IPS-18a (cell line): ENCODE results near the gene GPSM1.
"Not testable (repeated sequence)": the region's sequence is repeated elsewhere in the genome, so short reads cannot be mapped to it uniquely, and the experiment has no call there.

Source experiments
- H3K27ac ChIP-seq: one replicate; pipeline ENCODE4 v1.5.1; 2013; ENCODE audit warnings: low read length
- H3K27me3 ChIP-seq: one replicate; pipeline ENCODE4 v1.6.1; 2013; ENCODE audit warnings: mild to moderate bottlenecking, low read length; ENCODE audit not compliant: control insufficient read depth, insufficient read depth
- H3K36me3 ChIP-seq: one replicate; pipeline ENCODE4 v1.6.1; 2013; ENCODE audit warnings: low read depth, low read length; ENCODE audit not compliant: control insufficient read depth
- H3K4me1 ChIP-seq: one replicate; pipeline ENCODE4 v1.6.1; 2013; ENCODE audit warnings: low read depth, low read length; ENCODE audit not compliant: control insufficient read depth
- H3K4me3 ChIP-seq: one replicate; pipeline ENCODE4 v1.5.1; 2013; ENCODE audit warnings: low read length
- H3K9ac ChIP-seq: one replicate; pipeline ENCODE4 v1.6.1; 2013; ENCODE audit warnings: mild to moderate bottlenecking, low read length, moderate library complexity
- H3K9me3 ChIP-seq: one replicate; pipeline ENCODE4 v1.6.1; 2013; ENCODE audit warnings: low read depth, low read length; ENCODE audit not compliant: control insufficient read depth

Gene GPSM1

GRCh38 chr9:136346927-136347465 lies 19.7 kb downstream of the GPSM1 start:
- Histone ChIP-seq H3K9ac (no peak overlapping the region), H3K36me3 (no peaks in the 10 kb centered on the region), H3K27ac (no peak overlapping the region), H3K4me3 (no peak overlapping the region), H3K27me3 (no peaks in the 10 kb centered on the region), H3K4me1 (peaks cover 7% of the 10 kb centered on the region), H3K9me3 (no peaks in the 10 kb centered on the region)

- Histone ChIP-seq H3K4me3 (no peak overlapping the region), H3K27me3 (no peaks in the 10 kb centered on the region), H3K9me3 (no peaks in the 10 kb centered on the region), H3K27ac (no peak overlapping the region), H3K4me1 (peaks cover 7% of the 10 kb centered on the region), H3K36me3 (no peaks in the 10 kb centered on the region), H3K9ac (no peak overlapping the region)
Observed at GRCh38 chr9:136347472-136348256, 20.3 kb downstream of the GPSM1 start.

GRCh38 chr9:136348691-136349090 lies 21.4 kb downstream of the GPSM1 start:
- H3K9me3 ChIP-seq = no peaks in the 10 kb centered on the region
- H3K4me1 ChIP-seq = no peaks in the 10 kb centered on the region
- H3K4me3 ChIP-seq = no peak overlapping the region
- H3K36me3 ChIP-seq = no peaks in the 10 kb centered on the region
- H3K27me3 ChIP-seq = no peaks in the 10 kb centered on the region
- H3K9ac ChIP-seq = no peak overlapping the region
- no peak overlapping the region for H3K27ac ChIP-seq

DNA sequence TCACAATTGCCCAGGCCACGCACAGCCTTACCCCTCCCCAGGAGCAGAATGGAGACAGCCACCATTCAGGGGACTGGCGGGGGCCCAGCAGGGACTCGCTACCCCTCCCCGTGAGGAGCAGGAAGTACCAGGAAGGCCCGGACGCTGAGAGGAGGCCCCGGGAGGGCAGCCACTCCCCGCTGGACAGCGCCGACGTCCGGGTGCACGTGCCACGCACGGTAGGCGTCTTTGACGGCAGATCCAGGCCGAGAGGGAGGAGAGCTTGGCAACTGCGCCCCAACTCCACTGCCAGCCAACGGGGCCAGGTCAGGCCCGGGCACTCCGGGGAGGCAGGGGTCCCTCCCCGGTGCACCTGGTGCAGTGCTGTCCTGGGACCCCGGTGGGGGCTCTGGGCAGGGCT lies 22.2 kb downstream of the GPSM1 start:
- no peaks in the 10 kb centered on the region for H3K9me3 ChIP-seq

GRCh38 chr9:136351252-136351800 lies 24.0 kb downstream of the GPSM1 start:
- Histone ChIP-seq H3K4me1 (no peaks in the 10 kb centered on the region), H3K9ac (no peak overlapping the region), H3K4me3 (no peak overlapping the region), H3K27ac (no peak overlapping the region), H3K9me3 (no peaks in the 10 kb centered on the region), H3K27me3 (no peaks in the 10 kb centered on the region), H3K36me3 (no peaks in the 10 kb centered on the region)

More for the DNA sequence above, 22.2 kb downstream of the GPSM1 start:
- Histone ChIP-seq H3K9ac (no peak overlapping the region), H3K4me3 (no peak overlapping the region), H3K27me3 (no peaks in the 10 kb centered on the region), H3K4me1 (no peaks in the 10 kb centered on the region), H3K36me3 (no peaks in the 10 kb centered on the region), H3K27ac (no peak overlapping the region)

GRCh38 chr9:136351868-136352267 lies 24.5 kb downstream of the GPSM1 start:
- H3K36me3 ChIP-seq, H3K9ac ChIP-seq, H3K4me1 ChIP-seq: not testable (repeated sequence)

DNA sequence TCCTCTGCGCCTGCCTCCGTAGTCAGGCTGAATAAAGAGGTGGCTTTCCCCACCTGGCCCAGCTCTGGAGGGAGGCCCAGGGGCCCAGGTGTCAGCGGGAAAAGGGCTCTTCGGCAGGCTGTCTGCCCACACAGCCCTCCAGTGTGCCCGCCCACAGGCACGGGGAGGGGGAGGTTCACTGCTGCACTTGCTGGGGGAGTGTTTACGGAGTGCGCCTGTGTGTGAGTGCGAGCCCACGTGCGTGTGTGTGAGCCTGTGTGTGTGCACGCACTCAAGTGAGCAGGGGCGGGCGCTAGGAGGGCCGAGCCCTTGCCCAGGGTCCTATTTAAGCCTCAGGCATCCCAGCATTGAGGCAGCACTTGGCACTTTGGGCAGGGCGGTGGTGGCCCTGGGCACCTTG lies 25.3 kb downstream of the GPSM1 start:
- Histone ChIP-seq H3K9ac (no peak overlapping the region), H3K4me3 (no peak overlapping the region), H3K36me3 (no peaks in the 10 kb centered on the region), H3K27ac (no peak overlapping the region), H3K27me3 (no peaks in the 10 kb centered on the region), H3K9me3 (no peaks in the 10 kb centered on the region), H3K4me1 (no peaks in the 10 kb centered on the region)

More at GRCh38 chr9:136351868-136352267, 24.5 kb downstream of the GPSM1 start:
- not testable (repeated sequence) for H3K27me3 ChIP-seq, H3K4me3 ChIP-seq, H3K9me3 ChIP-seq, H3K27ac ChIP-seq

- no peaks in the 10 kb centered on the region for H3K27me3 ChIP-seq
- H3K4me1 ChIP-seq = no peaks in the 10 kb centered on the region
- no peak overlapping the region for H3K27ac ChIP-seq
- H3K9me3 ChIP-seq = no peaks in the 10 kb centered on the region
- H3K9ac ChIP-seq = no peak overlapping the region
- no peaks in the 10 kb centered on the region for H3K36me3 ChIP-seq
- no peak overlapping the region for H3K4me3 ChIP-seq
Observed at GRCh38 chr9:136353088-136353487, 25.7 kb downstream of the GPSM1 start.

DNA sequence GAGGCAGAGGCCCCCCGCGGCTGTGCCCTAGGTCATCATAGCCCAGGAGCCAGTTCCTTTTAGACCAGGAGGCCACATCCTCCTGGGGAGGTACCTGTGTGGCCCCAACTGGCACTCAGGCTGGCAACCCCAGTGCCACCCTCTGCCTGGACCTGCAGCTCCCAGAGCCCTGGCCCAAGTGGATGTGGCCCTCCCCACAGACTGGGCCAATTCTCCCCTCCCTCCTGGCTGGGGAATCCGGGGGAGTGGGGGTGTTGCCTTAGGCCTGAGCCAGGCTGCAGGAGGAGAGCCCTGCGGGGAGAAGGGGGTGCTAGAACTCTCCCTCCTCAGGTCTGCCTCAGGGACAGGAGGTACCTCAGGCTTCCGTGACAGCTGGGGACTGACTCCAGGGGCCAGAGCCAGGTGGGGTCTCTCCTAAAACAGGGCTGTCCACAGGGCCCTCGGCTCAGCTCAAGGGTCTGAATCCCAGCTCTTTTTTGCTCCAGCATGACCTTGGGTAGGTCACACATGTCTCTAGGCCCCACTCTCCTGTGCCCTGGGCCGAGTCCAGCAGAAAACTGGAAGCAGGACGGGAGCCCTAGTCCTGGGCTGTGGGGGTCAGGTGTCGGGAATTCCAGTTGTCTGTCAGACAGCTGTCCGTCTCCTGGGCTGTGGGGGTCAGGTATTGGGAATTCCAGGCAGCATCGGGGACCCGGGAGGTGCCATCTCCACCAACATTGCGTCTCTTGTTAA lies 26.6 kb downstream of the GPSM1 start:
- Histone ChIP-seq H3K9me3 (no peaks in the 10 kb centered on the region), H3K36me3 (no peaks in the 10 kb centered on the region), H3K9ac (no peak overlapping the region), H3K27me3 (no peaks in the 10 kb centered on the region), H3K27ac (no peak overlapping the region), H3K4me3 (no peak overlapping the region), H3K4me1 (no peaks in the 10 kb centered on the region)

GRCh38 chr9:136354592-136355085 lies 27.3 kb downstream of the GPSM1 start:
- Histone ChIP-seq H3K4me3 (no peak overlapping the region), H3K27ac (no peak overlapping the region), H3K9ac (no peak overlapping the region), H3K27me3 (no peaks in the 10 kb centered on the region), H3K9me3 (no peaks in the 10 kb centered on the region), H3K36me3 (no peaks in the 10 kb centered on the region), H3K4me1 (no peaks in the 10 kb centered on the region)
